Kidney (tissue), 14 donors: Measurements from ENCODE around the gene SNRPD3. TPM values are rescaled to one million over a fixed set of nuclear protein-coding genes. Genes with fewer than 3 reads are reported as not detected.
"Not testable (repeated sequence)": the region's sequence is repeated elsewhere in the genome, so short reads cannot be mapped to it uniquely, and the experiment has no call there.

Experiments used
- DNase-seq, 5 donors: peaks; one replicate each; pipeline ENCODE4 v3.0.0-alpha.2; 2013 to 2020
- FAIRE-seq: peaks from 2 replicates; lab custom pipeline; 2012; peaks lifted over from hg19 to GRCh38; lab: Jason Lieb, UNC
- H3K27ac ChIP-seq, 2 donors: one replicate each; pipeline ENCODE4 v1.7.0; 2013; ENCODE audit warnings: low read depth in 2 of 2, low read length in 2 of 2, inconsistent platforms in 1 of 2
- H3K27me3 ChIP-seq: one replicate; pipeline ENCODE4 v1.7.1; 2013; ENCODE audit warnings: low read length, inconsistent platforms; ENCODE audit not compliant: control insufficient read depth, insufficient read depth
- H3K36me3 ChIP-seq, 3 donors: one replicate each; pipeline versions ENCODE4 v1.7.0 to v1.7.1; 2013; ENCODE audit warnings: low read length in 3 of 3, control low read depth in 1 of 3, inconsistent platforms in 1 of 3; ENCODE audit not compliant: insufficient read depth in 3 of 3, control insufficient read depth in 2 of 3
- H3K4me1 ChIP-seq, 3 donors: one replicate each; pipeline versions ENCODE4 v1.7.0 to v1.7.1; 2013; ENCODE audit warnings: low read length in 3 of 3, inconsistent platforms in 1 of 3, low read depth in 1 of 3; ENCODE audit not compliant: control insufficient read depth in 2 of 3, insufficient read depth in 2 of 3
- H3K4me3 ChIP-seq, 3 donors: one replicate each; pipeline versions ENCODE4 v1.7.0 to v1.8.1; 2013; ENCODE audit warnings: low read length in 3 of 3, control low read depth in 1 of 3, inconsistent platforms in 1 of 3
- H3K9ac ChIP-seq, 3 donors: one replicate each; pipeline versions ENCODE4 v1.7.0 to v1.7.1; 2013; ENCODE audit warnings: low read length in 3 of 3, control low read depth in 1 of 3, inconsistent platforms in 1 of 3
- H3K9me3 ChIP-seq, 3 donors: one replicate each; pipeline versions ENCODE4 v1.7.0 to v1.7.1; 2013; ENCODE audit warnings: low read length in 3 of 3, control low read depth in 1 of 3, inconsistent platforms in 1 of 3; ENCODE audit not compliant: control insufficient read depth in 2 of 3, insufficient read depth in 1 of 3
- CTCF ChIP-seq: IDR thresholded peaks from 3 replicates; pipeline ENCODE4 v1.5.1; 2012; ENCODE audit warnings: mild to moderate bottlenecking, moderate library complexity, borderline replicate concordance; ENCODE audit not compliant: insufficient read depth; ENCODE audit errors: extremely low read depth
- intact Hi-C: fragments of 100-400 bp; cut with DNase I; formaldehyde crosslinking; loops from one replicate; pipeline ENCODE4 v1.11.1; 2022
- polyA plus RNA-seq: library from polyadenylated mRNA; stranded (reverse); fragments of 350-450 nt; fragmentation: Illumina TruSeq; extraction: RNeasy Lipid Tissue Mini Kit (QIAGEN cat#74804); gene quantifications from one replicate; pipeline ENCODE4 v1.2.3, GENCODE V29; 2014; ENCODE audit warnings: low read depth, low replicate concordance; ENCODE audit not compliant: insufficient read depth
- total RNA-seq: library from RNA; stranded (reverse); fragmentation: NEBNext Ultra II Directional; extraction: Animal tissue kit (Norgen Biotek cat#: 25700); gene quantifications from one replicate; pipeline ENCODE4 v1.2.1, GENCODE V29; 2021
- donor health status: control.
- donor health status: control.
- donor health status: control.
- donor health status: control.
- donor health status: control.
- donor health status: DM: yes; HTN: yes; CAD: no.
- donor health status: Normal renal cell carcinoma (clear cell type).

The SNRPD3 gene
- total and polyA plus RNA-seq, 2 donors from 2014 or later, result 73.7 to 136 TPM

- Histone ChIP-seq H3K9me3 (no peaks in the 10 kb centered on the region), H3K4me1 (peaks cover 0 to 21% (median 17%) of the 10 kb centered on the region in 3 donors), H3K4me3 (no peak overlapping the region), H3K27me3 (no peaks in the 10 kb centered on the region), H3K27ac (no peak overlapping the region), H3K36me3 (no peaks in the 10 kb centered on the region), H3K9ac (no peak overlapping the region)
- intact Hi-C loops, result no loop called here
- DNase-seq (peak in 1 of 5 donors; percentile 41), FAIRE-seq (no peak)
- no peak for TF ChIP-seq CTCF
These were observed 39.4 kb downstream of the SNRPD3 start for GRCh38 chr22:24595228-24595627.

- Histone ChIP-seq H3K9me3 (no peaks in the 10 kb centered on the region), H3K36me3 (no peaks in the 10 kb centered on the region), H3K27ac (no peak overlapping the region), H3K4me3 (no peak overlapping the region), H3K4me1 (peaks cover 0 to 21% (median 20%) of the 10 kb centered on the region in 3 donors), H3K27me3 (no peaks in the 10 kb centered on the region), H3K9ac (no peak overlapping the region)
- FAIRE-seq (no peak), DNase-seq (peak in 1 of 5 donors; percentile 30)
- no peak for TF ChIP-seq CTCF
- intact Hi-C loops, result no loop called here
These were observed 40.1 kb downstream of the SNRPD3 start for GRCh38 chr22:24595863-24596262.

DNA sequence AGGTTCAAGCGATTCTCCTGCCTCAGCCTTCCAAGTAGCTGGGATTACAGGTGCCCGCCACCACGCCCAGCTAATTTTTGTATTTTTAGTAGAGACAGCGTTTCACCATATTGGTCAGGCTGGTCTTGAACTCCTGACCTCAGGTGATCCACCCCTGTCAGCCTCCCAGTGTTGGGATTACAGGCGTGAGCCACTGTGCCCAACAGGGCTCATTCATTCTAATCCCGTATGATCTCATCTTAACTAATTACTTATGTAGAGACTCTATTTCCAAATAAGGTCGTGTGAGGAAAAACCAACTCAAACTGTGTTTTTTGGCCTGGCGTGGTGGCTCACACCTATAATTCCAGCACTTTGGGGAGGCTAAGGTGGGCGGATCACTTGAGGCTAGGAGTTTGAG, 41.3 kb downstream of the SNRPD3 start:
- H3K27me3 ChIP-seq, H3K4me3 ChIP-seq, DNase-seq, FAIRE-seq, intact Hi-C loops, H3K27ac ChIP-seq, H3K9ac ChIP-seq, H3K36me3 ChIP-seq, H3K9me3 ChIP-seq: not testable (repeated sequence)
- peaks cover 0 to 27% (median 18%) of the 10 kb centered on the region in 3 donors for H3K4me1 ChIP-seq

GRCh38 chr22:24599514-24599913, 43.7 kb downstream of the SNRPD3 start:
- FAIRE-seq (no peak), DNase-seq (no peak)
- Histone ChIP-seq H3K4me3 (no peak overlapping the region), H3K27ac (no peak overlapping the region), H3K9me3 (no peaks in the 10 kb centered on the region), H3K9ac (peak overlapping the region in 1 of 3 donors; percentile 7), H3K36me3 (no peaks in the 10 kb centered on the region), H3K4me1 (peaks cover 0 to 25% (median 15%) of the 10 kb centered on the region in 3 donors), H3K27me3 (no peaks in the 10 kb centered on the region)
- intact Hi-C loops, result no loop called here
- TF ChIP-seq CTCF, result no peak

DNA sequence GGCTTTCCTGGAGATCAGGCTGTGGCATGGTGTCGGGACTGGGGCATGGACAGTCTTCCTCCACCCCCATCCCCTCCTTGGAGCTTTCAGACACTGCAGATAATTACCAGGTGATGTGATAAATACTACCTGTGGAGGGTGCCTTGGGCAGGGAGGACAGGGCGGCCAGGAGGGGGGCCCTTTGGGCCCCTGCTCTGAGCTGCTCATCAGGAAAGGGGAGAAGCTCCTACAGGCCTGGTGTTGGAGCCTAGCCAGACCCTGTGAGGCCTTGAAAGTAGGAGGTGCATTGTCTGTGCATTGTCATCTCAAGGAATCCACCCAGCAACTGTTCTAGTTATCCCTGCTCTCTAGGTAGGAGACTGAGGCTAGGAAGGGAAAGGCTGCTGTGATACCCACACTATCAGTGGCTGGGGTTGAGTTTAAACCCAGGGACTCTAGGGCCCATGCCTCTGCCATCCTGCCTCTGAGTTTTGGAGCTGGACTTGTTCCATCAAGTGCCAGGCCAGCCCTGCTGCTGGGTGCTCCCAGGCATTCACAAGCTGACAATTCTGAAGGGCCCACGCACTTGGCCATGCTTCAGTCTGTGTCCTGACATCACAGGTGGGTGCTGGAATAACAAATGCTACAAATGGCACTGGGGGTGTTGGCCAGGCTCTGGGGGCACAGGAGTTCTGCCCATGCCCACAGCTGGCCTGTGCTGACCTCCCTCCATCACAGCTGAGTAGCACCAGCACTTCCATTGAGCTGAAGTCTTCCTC, 44.3 kb downstream of the SNRPD3 start:
- H3K27ac ChIP-seq, H3K9me3 ChIP-seq, H3K27me3 ChIP-seq, H3K36me3 ChIP-seq, FAIRE-seq, intact Hi-C loops, H3K4me3 ChIP-seq: not testable (repeated sequence)
- Histone ChIP-seq H3K4me1 (peaks cover 0 to 21% (median 9%) of the 10 kb centered on the region in 3 donors), H3K9ac (peak overlapping the region in 1 of 3 donors; percentile 7)
- peak in 1 of 5 donors; percentile 67 for DNase-seq
